HepG2 (cell line): ENCODE data around the gene RNF208. TPM values are rescaled to one million over a fixed set of nuclear protein-coding genes. Genes with fewer than 3 reads are reported as not detected.

Source experiments
- ATF5 ChIP-seq: sonication (generic); formaldehyde crosslinking; IDR thresholded peaks from 2 replicates; pipeline ENCODE4 v1.4.0; 2020; ENCODE audit warnings: mild to moderate bottlenecking, low read depth, missing genetic modification reagents
- HOXA7 ChIP-seq: sonication (generic); formaldehyde crosslinking; IDR thresholded peaks from 2 replicates; pipeline ENCODE4 v1.8.1; 2022; ENCODE audit warnings: mild to moderate bottlenecking, missing genetic modification reagents, moderate library complexity
- KDM3A ChIP-seq: IDR thresholded peaks from 2 replicates; pipeline ENCODE4 v1.6.1; 2018; ENCODE audit warnings: low read depth, missing compliant biosample characterization
- KDM5B ChIP-seq: sonication (generic); formaldehyde crosslinking; IDR thresholded peaks from 2 replicates; pipeline ENCODE4 v1.4.0; 2020; ENCODE audit warnings: missing genetic modification reagents, mild to moderate bottlenecking, borderline replicate concordance
- MZF1 ChIP-seq: sonication (generic); formaldehyde crosslinking; IDR thresholded peaks from 2 replicates; pipeline ENCODE4 v1.8.1; 2023; ENCODE audit warnings: mild to moderate bottlenecking, missing genetic modification reagents, borderline replicate concordance
- PCBP1 ChIP-seq: fragments of 200-400 bp; formaldehyde crosslinking; IDR thresholded peaks from 2 replicates; pipeline ENCODE4 v1.6.1; 2017; ENCODE audit warnings: mild to moderate bottlenecking, low read depth, low read length, borderline replicate concordance
- PRDM10 ChIP-seq: sonication (generic); formaldehyde crosslinking; IDR thresholded peaks from 2 replicates; pipeline ENCODE4 v1.4.0; 2020; ENCODE audit warnings: low read depth, missing genetic modification reagents
- RAD51 ChIP-seq: fragments of 450-650 bp; IDR thresholded peaks from 2 replicates; pipeline ENCODE4 v1.6.1; 2016; ENCODE audit warnings: borderline replicate concordance
- RARA ChIP-seq: IDR thresholded peaks from 2 replicates; pipeline ENCODE4 v1.6.1; 2016; ENCODE audit warnings: missing genetic modification reagents, missing compliant biosample characterization
- SRSF1 ChIP-seq: fragments of 200-400 bp; formaldehyde crosslinking; optimal IDR thresholded peaks from 2 replicates; pipeline ENCODE3; 2017; ENCODE audit warnings: mild to moderate bottlenecking, low read depth, low read length, moderate library complexity
- SSRP1 ChIP-seq: IDR thresholded peaks from 2 replicates; pipeline ENCODE4 v1.6.1; 2016; ENCODE audit warnings: control low read depth
- THAP9 ChIP-seq: sonication (generic); formaldehyde crosslinking; IDR thresholded peaks from 2 replicates; pipeline ENCODE4; 2020; ENCODE audit warnings: missing genetic modification reagents, mild to moderate bottlenecking, borderline replicate concordance
- ZBTB10 ChIP-seq: sonication (generic); formaldehyde crosslinking; IDR thresholded peaks from 2 replicates; pipeline ENCODE4 v1.4.0; 2020; ENCODE audit warnings: missing genetic modification reagents, borderline replicate concordance
- ZFP82 ChIP-seq: sonication (generic); formaldehyde crosslinking; IDR thresholded peaks from 2 replicates; pipeline ENCODE4 v1.5.1; 2020; ENCODE audit warnings: mild to moderate bottlenecking, missing genetic modification reagents, borderline replicate concordance
- ZNF546 ChIP-seq: sonication (generic); formaldehyde crosslinking; conservative IDR thresholded peaks from 2 replicates; pipeline ENCODE4 v1.8.1; 2023; ENCODE audit warnings: mild to moderate bottlenecking, missing genetic modification reagents
- ZNF552 ChIP-seq: sonication (generic); formaldehyde crosslinking; IDR thresholded peaks from 2 replicates; pipeline ENCODE4 v1.9.0; 2022; ENCODE audit warnings: missing genetic modification reagents, mild to moderate bottlenecking, borderline replicate concordance
- ZNF589 ChIP-seq: sonication (generic); formaldehyde crosslinking; conservative IDR thresholded peaks from 2 replicates; pipeline ENCODE4 v1.8.0; 2022; ENCODE audit warnings: mild to moderate bottlenecking, moderate library complexity, missing genetic modification reagents
- ZNF607 ChIP-seq: sonication (generic); formaldehyde crosslinking; IDR thresholded peaks from 2 replicates; pipeline ENCODE4 v1.5.1; 2020; ENCODE audit warnings: missing genetic modification reagents, mild to moderate bottlenecking, borderline replicate concordance
- ZNF772 ChIP-seq: sonication (generic); formaldehyde crosslinking; IDR thresholded peaks from 2 replicates; pipeline ENCODE4 v1.5.0; 2020; ENCODE audit warnings: mild to moderate bottlenecking, missing genetic modification reagents
- ZNF878 ChIP-seq: sonication (generic); formaldehyde crosslinking; IDR thresholded peaks from 2 replicates; pipeline ENCODE4 v1.8.1; 2023; ENCODE audit warnings: mild to moderate bottlenecking, missing genetic modification reagents, moderate library complexity
- polyA plus RNA-seq, 8 experiments: library from polyadenylated mRNA; depleted of rRNA in 3 of 8; stranded (reverse) in 7 of 8; unstranded in 1 of 8; fragments of >200 nt; fragmentation: Illumina TruSeq in 4 of 8; extraction: Trizol in 4 of 8; gene quantifications; 2 replicates each; pipeline versions ENCODE4 v1.2.1 to v1.2.3, GENCODE V29; 2011 to 2016; ENCODE audit warnings: low read depth in 4 of 8, missing spikeins in 1 of 8, mixed read lengths in 1 of 8; ENCODE audit not compliant: insufficient read depth in 1 of 8
- total RNA-seq, 5 experiments: library from RNA; depleted of rRNA; stranded (reverse); fragments of >200 nt; fragmentation: Illumina TruSeq; extraction: Trizol; gene quantifications; 2 replicates each; pipeline ENCODE4 v1.2.3, GENCODE V29; 2016; ENCODE audit warnings: low read depth in 1 of 5

The RNF208 gene
- total and polyA plus RNA-seq, 2 of the 13 experiments (the other 11 are each of a cell fraction or from before 2014, with no cell fraction given): 1.6 to 2.1 TPM

GRCh38 chr9:137201205-137201868, 20.7 kb downstream of the RNF208 start (continued):
- TF ChIP-seq KDM3A (CRISPR knock-in tag): no peak; the same call in 1 of the 2 replicates
- TF ChIP-seq HOXA7: no peak
- no peak; the same call in 1 of the 2 replicates for TF ChIP-seq KDM5B (CRISPR knock-in tag)
- peak; percentile 11 for TF ChIP-seq PRDM10
- no peak for TF ChIP-seq ZBTB10 (CRISPR knock-in tag)
- 0 out of 2 replicates have a peak, but pooled peaks have one; percentile 4 for TF ChIP-seq ZNF589 (CRISPR knock-in tag)
- TF ChIP-seq RAD51: no peak
- 0 out of 2 replicates have a peak, but pooled peaks have one; percentile 59 for TF ChIP-seq ZNF772 (CRISPR knock-in tag)
- TF ChIP-seq PCBP1: no peak
- no peak for TF ChIP-seq ATF5
- no peak for TF ChIP-seq SSRP1
- no peak for TF ChIP-seq ZNF607
- TF ChIP-seq THAP9 (CRISPR knock-in tag): peak; percentile 80
- TF ChIP-seq RARA (CRISPR knock-in tag): no peak
- TF ChIP-seq ZNF546 (CRISPR knock-in tag): no peak
- TF ChIP-seq ZNF878 (CRISPR knock-in tag): no peak
- TF ChIP-seq SRSF1: no peak
- TF ChIP-seq ZNF552 (CRISPR knock-in tag): no peak
- peak; percentile 14; the same call in 1 of the 2 replicates for TF ChIP-seq ZFP82 (CRISPR knock-in tag)
- TF ChIP-seq MZF1: no peak
